ENCODE results near the gene FNDC8.
"Not testable (repeated sequence)": the region's sequence is repeated elsewhere in the genome, so short reads cannot be mapped to it uniquely, and the experiment has no call there.

The FNDC8 gene

GRCh38 chr17:35121315-35121714 is at the start of gene FNDC8:
FNDC8 (plus strand) TSS chr17:35121615; CDS start chr17:35121694, 79 bp downstream.
- DNase-seq (ENCODE audit: low spot score): no peak

DNA sequence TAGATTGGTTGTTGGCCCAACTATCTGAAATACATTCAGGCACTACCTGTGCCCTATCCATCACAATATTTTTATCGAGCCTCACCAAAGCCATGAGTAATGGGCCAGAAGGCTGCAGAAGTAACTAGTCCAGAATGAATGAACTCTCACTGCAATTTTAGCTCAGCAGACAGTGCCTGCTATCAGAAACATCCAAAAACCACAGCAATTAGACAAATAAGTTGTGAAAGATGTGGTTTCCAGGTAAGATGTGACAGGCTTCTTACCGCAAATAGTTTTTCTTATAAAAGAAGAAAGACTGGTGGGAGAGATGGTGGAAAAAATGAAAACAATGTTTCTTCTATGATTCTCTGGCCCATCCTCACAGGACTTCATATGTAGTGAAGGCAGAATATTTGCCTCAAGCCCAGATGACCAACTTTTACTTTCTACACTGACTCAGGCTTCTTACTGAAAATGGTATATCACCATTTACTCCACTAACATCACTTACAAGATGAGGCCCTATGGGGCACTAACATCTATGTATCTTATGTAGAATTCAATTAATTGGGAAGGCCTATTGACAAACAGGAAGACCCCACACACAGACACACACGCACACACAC is 48.1 kb upstream of the FNDC8 start:
- DNase-seq (ENCODE audit: low spot score): no peak

GRCh38 chr17:35073991-35074627 is 47.3 kb upstream of the FNDC8 start:
- no peak for DNase-seq (ENCODE audit: low spot score)

DNA sequence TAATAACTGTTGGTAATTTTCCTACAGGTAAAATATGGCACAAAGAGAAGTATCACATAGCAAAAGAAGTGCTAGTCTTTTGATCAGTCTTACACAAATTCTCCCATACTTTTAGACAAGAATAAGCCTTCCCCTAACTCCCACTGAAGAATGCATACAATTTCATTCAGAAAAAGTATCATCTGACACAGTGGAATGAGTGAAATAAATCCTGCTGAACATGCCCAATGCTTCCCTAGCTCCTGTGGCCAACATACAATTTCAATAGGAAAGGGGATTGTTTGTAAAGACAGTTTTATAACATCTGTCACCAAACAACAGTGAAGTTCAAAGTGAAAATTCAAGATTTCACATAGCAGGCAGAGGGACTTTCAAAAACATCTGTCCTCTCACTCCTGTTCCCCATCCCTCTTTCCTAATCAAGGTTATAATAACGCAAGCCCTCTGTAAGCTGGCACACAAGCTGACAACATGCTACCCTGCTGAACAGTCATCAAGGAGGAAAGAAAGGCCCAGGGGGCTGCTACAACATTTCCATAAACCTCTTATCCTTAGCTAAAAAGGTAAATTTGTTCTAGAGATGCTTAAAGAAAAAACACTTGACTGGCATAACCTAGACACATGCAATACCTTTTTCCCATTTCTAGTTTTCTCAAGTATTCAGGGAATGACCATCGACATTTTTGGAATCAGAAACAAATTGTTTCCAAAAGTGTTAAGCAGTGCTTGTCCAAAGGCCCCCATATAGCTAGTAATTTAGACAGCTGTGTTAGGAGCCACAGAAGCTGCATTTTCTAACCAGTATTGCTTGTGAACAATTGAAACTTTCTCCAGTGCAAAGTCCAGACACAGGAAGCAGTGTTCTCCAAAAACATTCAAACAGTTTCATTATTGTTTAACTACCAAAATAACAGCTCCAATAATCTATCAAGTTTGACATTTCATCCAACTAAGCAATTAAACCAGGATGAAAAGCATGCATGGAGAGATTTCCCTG is 46.4 kb upstream of the FNDC8 start:
- no peak for DNase-seq (ENCODE audit: low spot score)

DNA sequence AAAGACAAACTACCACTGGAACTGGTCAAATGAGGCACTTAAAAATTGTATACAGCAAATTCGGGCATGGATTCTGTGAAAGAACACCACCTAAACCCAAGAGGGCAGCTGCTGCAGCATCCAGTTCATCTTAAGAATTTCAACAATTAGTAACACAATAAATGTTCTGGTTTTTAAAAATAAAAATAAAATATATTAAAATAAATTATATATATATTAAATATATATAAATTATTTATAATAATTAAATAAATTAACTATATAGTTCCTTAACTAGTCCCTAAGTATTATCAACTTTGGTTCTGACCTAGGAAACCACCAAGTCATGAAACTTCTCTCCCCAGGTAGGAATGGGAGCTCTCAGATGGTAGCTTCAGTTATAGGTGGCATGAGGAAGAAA is 44.5 kb upstream of the FNDC8 start:
- no peak for DNase-seq (ENCODE audit: low spot score)

- DNase-seq (ENCODE audit: low spot score): no peak
These were observed 41.6 kb upstream of the FNDC8 start for GRCh38 chr17:35079547-35080423.

DNA sequence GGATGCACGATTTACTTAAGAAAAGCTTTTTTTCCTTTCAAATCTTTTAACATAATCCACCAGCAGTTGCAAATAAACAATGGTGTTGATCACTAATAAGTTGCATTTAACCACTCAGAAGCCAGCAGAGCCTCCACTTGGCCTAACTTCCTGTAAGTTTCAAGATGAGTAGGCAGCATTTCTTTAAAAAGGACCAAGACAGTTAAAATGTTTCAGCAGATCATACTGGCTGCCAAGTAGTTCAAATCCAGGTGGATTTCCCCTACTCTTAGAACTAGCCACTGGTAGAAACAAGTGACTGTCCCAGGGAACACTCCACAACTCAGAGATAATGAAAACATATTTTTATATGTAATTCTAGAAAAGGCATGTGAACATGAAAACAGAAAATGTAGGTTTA is 40.9 kb upstream of the FNDC8 start:
- DNase-seq (ENCODE audit: low spot score): no peak

GRCh38 chr17:35081638-35082037 is 39.8 kb upstream of the FNDC8 start:
- DNase-seq (ENCODE audit: low spot score): no peak

DNA sequence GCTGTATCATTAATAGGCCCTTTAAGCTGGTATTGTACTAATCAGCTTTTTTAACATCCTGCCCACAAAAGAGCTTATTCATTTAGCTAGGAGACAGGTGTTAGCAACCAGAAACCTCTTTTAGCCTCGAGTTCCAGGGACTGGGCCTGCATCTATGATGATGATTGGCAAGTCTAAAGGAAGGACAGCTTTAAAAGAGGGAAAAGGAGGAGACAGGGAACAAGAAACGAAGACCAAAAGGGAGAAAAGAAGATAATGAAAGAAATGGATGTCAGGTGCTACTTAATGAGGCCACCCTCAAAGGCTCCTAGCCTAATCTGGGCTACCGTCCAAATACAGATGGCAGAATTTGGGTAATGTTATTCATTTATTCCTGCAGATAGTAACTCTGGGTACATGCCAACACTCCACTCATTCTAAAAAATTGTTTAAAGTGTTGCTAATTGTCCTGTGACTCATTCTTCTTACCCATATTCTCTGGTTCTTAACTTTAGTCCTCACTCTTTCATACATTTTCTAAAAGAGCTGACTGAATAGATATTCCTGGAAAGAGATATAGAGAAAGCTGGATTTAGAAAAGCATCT is 39.2 kb upstream of the FNDC8 start:
- peak; percentile 82 for DNase-seq (ENCODE audit: low spot score)

DNA sequence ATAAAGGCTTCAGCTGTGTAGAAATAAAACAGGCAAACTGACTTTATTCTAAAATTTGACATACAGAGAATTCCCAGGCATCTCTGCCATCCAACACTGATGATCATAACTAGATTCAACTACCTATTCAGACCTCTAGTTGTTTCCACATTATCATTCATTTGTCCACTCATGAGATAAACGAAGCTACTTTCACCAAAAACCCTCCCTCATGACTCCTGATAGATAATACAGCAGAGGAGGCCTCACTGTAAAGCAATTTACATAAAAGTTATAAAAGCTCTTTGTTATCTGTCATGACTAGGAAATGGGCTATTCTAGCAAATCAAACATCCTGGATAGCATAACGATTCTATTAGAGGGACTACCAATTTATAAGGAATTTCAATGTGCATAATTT is 38.3 kb upstream of the FNDC8 start:
- DNase-seq (ENCODE audit: low spot score): no peak

DNA sequence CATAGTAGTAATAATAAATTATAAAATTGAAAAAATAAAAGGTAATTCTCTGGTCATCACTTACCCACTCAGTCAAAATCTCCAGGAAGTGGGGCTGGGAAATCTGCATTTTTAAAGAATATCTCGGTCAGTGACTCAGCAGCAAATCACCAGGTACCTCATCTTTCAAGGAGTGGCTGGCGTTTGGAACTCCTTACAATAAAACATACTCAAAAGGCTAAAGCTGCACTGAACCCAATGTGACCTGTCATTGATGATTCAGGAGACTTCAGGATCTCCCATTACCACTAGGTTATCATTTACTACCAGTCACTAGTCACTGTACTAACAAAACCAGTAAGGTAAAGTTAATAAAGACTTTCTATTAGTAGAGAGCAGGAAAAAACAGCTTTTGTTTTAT is 36.4 kb upstream of the FNDC8 start:
- peak; percentile 17 for DNase-seq (ENCODE audit: low spot score)

GRCh38 chr17:35086164-35086563 is 35.3 kb upstream of the FNDC8 start:
- DNase-seq (ENCODE audit: low spot score): no peak

GRCh38 chr17:35086931-35087573 is 34.4 kb upstream of the FNDC8 start:
- DNase-seq (ENCODE audit: low spot score): no peak

GRCh38 chr17:35087731-35088355 is 33.6 kb upstream of the FNDC8 start:
- DNase-seq (ENCODE audit: low spot score): peak; percentile 4

DNA sequence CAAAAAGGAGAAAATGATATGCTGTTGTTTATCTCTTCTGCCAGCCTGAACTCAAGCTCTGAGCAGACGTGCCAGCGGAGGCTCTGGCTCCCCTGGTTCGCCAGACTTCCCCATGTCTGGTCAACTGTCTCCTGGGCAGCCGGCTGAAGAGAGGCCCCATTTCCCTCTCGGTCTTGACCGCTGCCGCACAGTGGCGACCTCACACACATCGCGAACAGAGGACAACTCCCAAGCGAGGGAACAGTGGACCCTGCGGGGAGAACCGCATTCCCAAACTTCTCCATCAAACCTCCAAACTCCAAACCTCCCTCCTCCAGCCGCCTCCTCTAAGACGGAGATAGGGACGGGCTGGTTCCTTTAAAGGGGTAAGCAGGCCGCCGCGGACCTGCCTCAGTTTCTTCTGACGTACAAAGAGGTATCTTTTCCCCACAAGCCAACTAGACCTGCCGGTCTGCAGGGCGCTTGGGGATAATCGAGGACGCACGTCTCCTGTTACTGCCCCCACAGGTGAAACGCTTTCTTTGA is 33.0 kb upstream of the FNDC8 start:
- DNase-seq (ENCODE audit: low spot score): peak; percentile 47

DNA sequence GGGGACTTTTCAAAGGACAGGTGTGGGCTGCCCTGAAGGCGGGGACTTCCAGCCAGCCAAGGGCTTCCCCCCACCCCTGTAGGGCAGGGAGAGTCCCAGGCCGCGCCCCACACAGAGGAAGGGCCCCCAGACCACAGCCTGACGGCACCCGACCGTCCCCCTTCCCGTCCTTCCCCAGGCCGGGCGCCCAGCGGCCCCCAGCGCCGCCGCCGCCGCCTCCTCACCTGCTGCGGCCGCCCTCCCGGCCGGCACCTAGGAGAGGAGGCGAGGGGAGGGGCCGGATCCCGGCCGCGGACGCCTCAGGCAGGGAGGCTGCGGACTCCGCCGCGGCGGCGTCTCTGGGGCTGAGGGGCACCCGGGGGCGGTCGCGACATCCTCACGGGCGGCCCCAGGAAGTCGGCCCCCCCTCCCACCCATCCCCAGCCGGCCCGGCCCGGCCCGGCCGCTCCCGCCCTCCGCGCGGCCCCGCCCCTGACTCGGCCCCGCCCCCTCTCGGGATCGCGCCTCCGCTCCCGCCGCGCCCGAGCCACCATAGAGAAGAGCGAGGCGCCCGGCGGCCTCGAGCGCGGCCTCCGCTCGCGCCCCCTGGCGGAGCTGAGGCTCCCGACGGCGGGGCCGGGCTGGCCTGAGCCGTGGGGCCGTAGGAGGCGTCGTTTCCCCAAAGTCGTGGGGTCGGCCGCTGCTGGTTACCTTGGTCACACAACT is 32.4 kb upstream of the FNDC8 start:
- peak; percentile 90 for DNase-seq (ENCODE audit: low spot score)

DNA sequence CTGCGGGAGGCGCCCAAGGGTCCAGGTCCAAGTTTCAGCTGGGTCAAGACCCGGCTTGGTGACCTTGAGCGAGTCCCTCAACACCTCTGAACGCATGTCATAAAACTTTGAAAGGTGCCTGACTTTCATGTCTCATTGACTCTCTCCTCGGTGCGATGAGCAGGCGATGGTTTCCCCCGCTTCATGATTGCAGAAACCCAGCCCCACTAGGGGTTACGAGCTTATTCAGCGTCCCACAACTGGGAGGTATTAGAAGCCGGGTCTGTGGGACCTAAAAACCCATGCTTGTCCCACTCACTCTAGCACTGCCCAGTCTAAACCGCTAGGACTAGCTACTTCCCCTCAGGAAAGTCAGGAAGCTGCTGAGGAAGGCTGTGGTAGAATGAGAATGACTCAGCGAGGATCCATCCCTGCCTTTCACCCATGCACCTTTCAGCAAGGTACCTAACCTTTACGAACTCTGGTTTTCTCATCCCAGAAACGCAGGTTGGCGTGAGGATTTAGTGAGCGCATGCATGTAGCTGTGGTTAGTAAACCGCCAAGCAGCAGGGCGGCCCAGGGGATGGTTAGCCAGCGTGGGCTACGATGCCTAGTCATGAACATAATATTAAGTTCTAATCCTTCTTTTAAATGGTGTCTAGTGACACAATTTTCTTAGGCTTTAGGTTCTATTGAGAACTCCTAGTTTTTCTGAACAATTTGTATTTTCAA is 31.7 kb upstream of the FNDC8 start:
- peak; percentile 27 for DNase-seq (ENCODE audit: low spot score)

- DNase-seq (ENCODE audit: low spot score): not testable (repeated sequence)
These were observed 30.7 kb upstream of the FNDC8 start for GRCh38 chr17:35090707-35091106.

DNA sequence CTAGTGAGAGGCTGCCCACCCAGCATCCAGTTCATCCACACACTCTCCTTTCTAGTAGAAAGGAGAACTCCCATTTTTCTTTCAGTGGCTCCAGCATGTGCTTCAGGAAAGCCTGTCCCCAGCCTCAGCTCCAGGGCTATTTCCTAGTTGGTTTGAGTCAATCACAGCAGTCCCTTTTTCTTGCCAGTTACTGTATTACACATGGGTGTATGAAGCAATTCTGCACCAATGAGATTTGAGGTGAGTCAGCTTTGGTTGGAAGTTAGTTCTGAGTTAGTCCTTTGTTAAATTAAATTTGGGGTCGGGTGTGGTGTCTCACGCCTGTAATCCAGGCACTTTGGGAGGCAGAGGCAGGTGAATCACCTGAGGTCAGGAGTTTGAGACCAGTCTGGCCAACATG is 26.5 kb upstream of the FNDC8 start:
- DNase-seq (ENCODE audit: low spot score): peak; percentile 87

Measured in AG08395 (cell line).